Keratinocyte (primary cell): ENCODE measurements around the gene TIMP2. TPM values are rescaled to one million over a fixed set of nuclear protein-coding genes. Genes with fewer than 3 reads are reported as not detected.
A peak's percentile ranks its signal among the peaks of the same experiment; 100 is the strongest.

Source experiments
- DNase-seq: peaks from one replicate; pipeline ENCODE4 v3.0.0-alpha.2; 2011; ENCODE audit warnings: low read depth, missing footprints, low spot score
- FAIRE-seq: peaks from 2 replicates; lab custom pipeline; 2011; peaks lifted over from hg19 to GRCh38; lab: Jason Lieb, UNC
- H2AFZ ChIP-seq: 2 replicates; pipeline ENCODE4 v1.6.0; 2012; ENCODE audit warnings: low read length, control low read depth, inconsistent platforms; ENCODE audit not compliant: control insufficient read depth
- H3K27ac ChIP-seq: 2 replicates; pipeline ENCODE4 v1.5.1; 2011; ENCODE audit warnings: low read length; ENCODE audit not compliant: control insufficient read depth, insufficient read depth
- H3K27me3 ChIP-seq: 3 replicates; pipeline ENCODE4 v1.6.0; 2011; ENCODE audit warnings: low read length; ENCODE audit not compliant: control insufficient read depth, insufficient read depth; ENCODE audit errors: extremely low read depth
- H3K36me3 ChIP-seq, 2 experiments: 2 replicates in 1 of 2; 3 replicates in 1 of 2; pipeline ENCODE4 v1.5.1; 2011; ENCODE audit warnings: low read length in 2 of 2, mild to moderate bottlenecking in 1 of 2; ENCODE audit not compliant: control insufficient read depth in 2 of 2, insufficient read depth in 2 of 2; ENCODE audit errors: extremely low read depth in 1 of 2
- H3K4me1 ChIP-seq: 3 replicates; pipeline ENCODE4 v1.5.1; 2011; ENCODE audit warnings: low read length; ENCODE audit not compliant: control insufficient read depth, insufficient read depth; ENCODE audit errors: extremely low read depth
- H3K4me2 ChIP-seq: 3 replicates; pipeline ENCODE4 v1.6.0; 2011; ENCODE audit warnings: low read depth, low read length; ENCODE audit not compliant: control insufficient read depth, insufficient read depth; ENCODE audit errors: extremely low read depth
- H3K4me3 ChIP-seq, 3 experiments: fragments of 200-600 bp in 1 of 3; sonication (generic) in 1 of 3; 2 replicates in 2 of 3; 3 replicates in 1 of 3; pipeline ENCODE4 v1.5.1; 2011 to 2016; ENCODE audit warnings: low read length in 3 of 3, mild to moderate bottlenecking in 3 of 3, control low read depth in 2 of 3, inconsistent platforms in 1 of 3, low read depth in 1 of 3, mixed read lengths in 1 of 3, mixed run types in 1 of 3, moderate library complexity in 1 of 3; ENCODE audit not compliant: control insufficient read depth in 2 of 3, insufficient read depth in 2 of 3; ENCODE audit errors: extremely low read depth in 1 of 3
- H3K79me2 ChIP-seq: 2 replicates; pipeline ENCODE4 v1.6.0; 2012; ENCODE audit warnings: low read length; ENCODE audit not compliant: control insufficient read depth, insufficient read depth
- H3K9ac ChIP-seq: 3 replicates; pipeline ENCODE4 v1.6.0; 2011; ENCODE audit warnings: low read length; ENCODE audit not compliant: control insufficient read depth, insufficient read depth; ENCODE audit errors: extremely low read depth
- H3K9me1 ChIP-seq: 3 replicates; pipeline ENCODE4 v1.6.0; 2011; ENCODE audit warnings: low read length; ENCODE audit not compliant: control insufficient read depth, insufficient read depth; ENCODE audit errors: extremely low read depth
- H3K9me3 ChIP-seq: 2 replicates; pipeline ENCODE4 v1.5.1; 2012; ENCODE audit warnings: low read depth, low read length; ENCODE audit not compliant: control insufficient read depth
- H4K20me1 ChIP-seq: 3 replicates; pipeline ENCODE4 v1.6.0; 2011; ENCODE audit warnings: low read length; ENCODE audit not compliant: control insufficient read depth, insufficient read depth; ENCODE audit errors: extremely low read depth
- EZH2 ChIP-seq: IDR thresholded peaks from one replicate; pipeline ENCODE4 v1.6.1; 2012; ENCODE audit warnings: inconsistent platforms, mild to moderate bottlenecking, low read length, moderate library complexity
- dilution Hi-C: fragments of 300-500 bp; cut with MboI; formaldehyde crosslinking; loops from one replicate; pipeline ENCODE4 v1.7.0; 2020; ENCODE audit warnings: low sequenced_read_pairs; ENCODE audit not compliant: extremely low pct_ligation_motif_present
- polyA plus RNA-seq, 5 experiments: library from polyadenylated mRNA; depleted of rRNA in 3 of 5; stranded (reverse) in 3 of 5; stranded (forward) in 1 of 5; unstranded in 1 of 5; fragments of >200 nt; gene quantifications; 1 replicate in 1 of 5; 2 replicates in 3 of 5; 3 replicates in 1 of 5; pipeline versions ENCODE4 v1.2.1 to v1.2.3, GENCODE V29; 2011 to 2012; ENCODE audit warnings: missing spikeins in 2 of 5, low read depth in 1 of 5, low replicate concordance in 1 of 5
- TF ChIP-seq, protein P1 (sequence below), 3 experiments: IDR thresholded peaks in 1 of 3; conservative IDR thresholded peaks in 1 of 3; optimal IDR thresholded peaks in 1 of 3; 2 replicates in 2 of 3; 3 replicates in 1 of 3; pipeline versions ENCODE3 to v1.5.1; 2011; ENCODE audit warnings: low read length in 3 of 3, mild to moderate bottlenecking in 3 of 3, moderate library complexity in 2 of 3, control low read depth in 1 of 3, inconsistent platforms in 1 of 3; ENCODE audit not compliant: insufficient read depth in 2 of 3; ENCODE audit errors: extremely low read depth in 1 of 3

TIMP2 gene
- polyA plus RNA-seq, 1 donor (not counting 4 experiments of a cell fraction or from before 2014, with no cell fraction given): 1.2 TPM

DNA sequence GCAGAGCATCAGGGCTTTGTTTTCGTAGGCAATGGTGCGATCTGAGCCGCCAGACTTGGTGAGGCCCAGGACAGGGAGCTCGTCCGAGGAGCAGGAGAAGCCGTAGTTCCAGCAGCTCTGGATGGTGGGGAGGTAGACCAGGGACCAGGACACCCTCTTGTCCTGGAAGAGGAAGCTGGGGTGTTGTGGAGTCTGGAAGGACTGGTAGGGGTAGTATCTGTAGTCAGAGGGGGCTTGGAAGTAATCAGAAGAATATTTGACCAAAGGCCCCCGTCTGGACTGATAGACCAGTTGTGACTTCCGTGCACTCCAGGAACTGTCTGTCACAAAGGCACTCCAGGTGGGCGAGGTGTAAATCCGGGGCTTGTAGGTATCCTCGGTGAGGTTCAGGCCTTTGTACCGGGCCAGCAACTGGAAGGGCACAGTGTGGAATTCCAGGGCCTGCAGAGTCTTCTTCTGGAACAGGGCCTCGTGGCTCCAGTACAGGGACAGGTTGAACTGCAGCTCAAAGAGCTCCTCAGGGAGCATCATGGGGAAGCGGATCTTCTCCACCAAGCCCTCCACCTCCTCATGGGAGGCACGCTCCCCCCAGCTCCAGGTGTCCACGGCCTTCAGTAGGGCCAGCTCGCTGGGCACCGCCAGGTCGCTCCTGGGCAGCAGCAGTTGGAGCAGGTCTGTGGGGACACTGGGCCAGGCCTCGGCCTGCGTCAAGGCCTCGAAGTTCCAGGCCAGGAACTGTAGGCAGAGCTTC lies 46.7 kb upstream of the TIMP2 start:
- dilution Hi-C loops: no loop called here

DNA sequence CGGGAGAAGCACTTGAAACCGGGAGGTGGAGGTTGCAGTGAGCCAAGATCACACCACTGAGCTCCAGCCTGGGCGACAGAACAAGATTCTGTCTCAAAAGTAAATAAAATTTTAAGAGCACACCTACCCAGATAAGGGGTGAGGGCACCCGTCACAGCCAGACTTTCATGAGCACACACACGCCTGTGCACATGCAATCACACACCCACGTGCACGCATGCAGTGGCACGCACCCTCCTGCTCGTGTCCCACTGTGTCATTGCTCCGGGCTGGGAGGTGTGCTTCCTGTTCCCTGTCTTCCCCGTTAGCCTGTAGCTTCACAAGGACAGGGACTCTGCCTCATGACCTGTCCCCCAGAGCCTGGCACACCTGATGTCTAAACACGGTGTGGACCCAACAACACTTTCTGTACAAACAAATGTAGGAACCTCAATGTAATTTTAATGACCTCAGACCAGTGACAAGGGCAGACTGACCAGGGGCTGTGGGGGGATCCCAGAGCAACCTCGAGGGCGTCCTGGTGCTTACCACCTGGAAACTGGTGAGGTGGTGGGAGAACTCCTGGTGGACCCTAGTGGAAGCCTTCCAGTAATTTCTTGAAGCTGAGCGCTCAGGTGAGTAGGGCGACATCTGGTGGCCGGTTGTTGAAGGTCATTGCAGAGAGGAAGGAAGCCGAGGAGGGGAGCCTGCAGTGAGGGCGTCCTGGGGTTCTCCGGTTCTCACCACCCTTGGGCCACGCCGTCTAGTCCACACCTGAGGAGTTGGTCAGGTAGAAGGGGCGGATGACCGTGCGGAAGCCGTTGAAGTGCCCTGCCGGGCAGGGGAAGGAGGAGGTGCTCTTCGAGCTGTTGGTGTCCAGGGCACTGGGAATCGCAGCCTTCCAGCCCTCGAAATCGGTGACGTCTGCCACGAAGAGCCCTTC lies 45.9 kb upstream of the TIMP2 start:
- DNase-seq (no peak), FAIRE-seq (no peak)
- peaks cover 17% of the 10 kb centered on the region for H3K4me1 ChIP-seq
- H3K4me2 ChIP-seq: peak overlapping the region; percentile 61
- H3K36me3 ChIP-seq: peaks cover 0 to 9% of the 10 kb centered on the region in 2 experiments
- no peaks in the 10 kb centered on the region for H3K9me3 ChIP-seq
- no peak overlapping the region for H3K4me3 ChIP-seq
- no peaks in the 10 kb centered on the region for H3K9me1 ChIP-seq
- H3K27ac ChIP-seq: no peak overlapping the region
- H3K79me2 ChIP-seq: no peaks in the 10 kb centered on the region
- H3K9ac ChIP-seq: peak overlapping the region; percentile 39
- TF ChIP-seq, protein P1, sequence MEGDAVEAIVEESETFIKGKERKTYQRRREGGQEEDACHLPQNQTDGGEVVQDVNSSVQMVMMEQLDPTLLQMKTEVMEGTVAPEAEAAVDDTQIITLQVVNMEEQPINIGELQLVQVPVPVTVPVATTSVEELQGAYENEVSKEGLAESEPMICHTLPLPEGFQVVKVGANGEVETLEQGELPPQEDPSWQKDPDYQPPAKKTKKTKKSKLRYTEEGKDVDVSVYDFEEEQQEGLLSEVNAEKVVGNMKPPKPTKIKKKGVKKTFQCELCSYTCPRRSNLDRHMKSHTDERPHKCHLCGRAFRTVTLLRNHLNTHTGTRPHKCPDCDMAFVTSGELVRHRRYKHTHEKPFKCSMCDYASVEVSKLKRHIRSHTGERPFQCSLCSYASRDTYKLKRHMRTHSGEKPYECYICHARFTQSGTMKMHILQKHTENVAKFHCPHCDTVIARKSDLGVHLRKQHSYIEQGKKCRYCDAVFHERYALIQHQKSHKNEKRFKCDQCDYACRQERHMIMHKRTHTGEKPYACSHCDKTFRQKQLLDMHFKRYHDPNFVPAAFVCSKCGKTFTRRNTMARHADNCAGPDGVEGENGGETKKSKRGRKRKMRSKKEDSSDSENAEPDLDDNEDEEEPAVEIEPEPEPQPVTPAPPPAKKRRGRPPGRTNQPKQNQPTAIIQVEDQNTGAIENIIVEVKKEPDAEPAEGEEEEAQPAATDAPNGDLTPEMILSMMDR (optimal IDR thresholded peaks at IDR 0.05 in 1 of 3, IDR thresholded peaks at IDR 0.05 in 1 of 3, conservative IDR thresholded peaks at IDR 0.05 in 1 of 3; ENCODE audit: extremely low read depth in 1 of 3, insufficient read depth in 2 of 3, low read length in 3 of 3): peak; percentile 73 to 87 (median 77)
- no peak for TF ChIP-seq EZH2
- no peaks in the 10 kb centered on the region for H3K27me3 ChIP-seq
- peaks cover 2% of the 10 kb centered on the region for H4K20me1 ChIP-seq
- H2AFZ ChIP-seq: no peak overlapping the region
- dilution Hi-C loops: no loop called here

More for the DNA sequence above, 46.7 kb upstream of the TIMP2 start:
- DNase-seq: no peak
- H2AFZ ChIP-seq: no peak overlapping the region
- H3K4me2 ChIP-seq: no peak overlapping the region
- H3K27ac ChIP-seq: no peak overlapping the region
- H3K9me1 ChIP-seq: no peaks in the 10 kb centered on the region
- peaks cover 0 to 10% of the 10 kb centered on the region in 2 experiments for H3K36me3 ChIP-seq
- peaks cover 20% of the 10 kb centered on the region for H3K4me1 ChIP-seq
- H3K9ac ChIP-seq: no peak overlapping the region
- no peaks in the 10 kb centered on the region for H3K27me3 ChIP-seq
- no peaks in the 10 kb centered on the region for H3K79me2 ChIP-seq
- peaks cover 2% of the 10 kb centered on the region for H4K20me1 ChIP-seq
- no peaks in the 10 kb centered on the region for H3K9me3 ChIP-seq
- TF ChIP-seq, protein P1 (optimal IDR thresholded peaks at IDR 0.05 in 1 of 3, IDR thresholded peaks at IDR 0.05 in 1 of 3, conservative IDR thresholded peaks at IDR 0.05 in 1 of 3; ENCODE audit: extremely low read depth in 1 of 3, insufficient read depth in 2 of 3, low read length in 3 of 3): no peak
- TF ChIP-seq EZH2: no peak
- FAIRE-seq: no peak
- no peak overlapping the region for H3K4me3 ChIP-seq
